ENCODE data around the gene POR. TPM values are rescaled to one million over a fixed set of nuclear protein-coding genes. Genes with fewer than 3 reads are reported as not detected.
"Not testable (repeated sequence)": the region's sequence is repeated elsewhere in the genome, so short reads cannot be mapped to it uniquely, and the experiment has no call there.

The POR gene
- total RNA-seq, 4 donors from 2014 or later: 37.8 to 71.4 (median 63.6) TPM

GRCh38 chr7:75888464-75889222 lies 26.3 kb upstream of the POR start:
- intact Hi-C loops (cut with DNase I): no loop called here
- WGBS: 85% methylated on average over 21 of the region's 23 CpGs
- Histone ChIP-seq H3K4me3 (no peak overlapping the region), H3K27ac (replicated peaks in 1 of 4) (no peak overlapping the region), H3K27me3 (no peaks in the 10 kb centered on the region), H3K36me3 (peaks cover 37 to 53% (median 50%) of the 10 kb centered on the region in 4 donors), H3K9me3 (no peaks in the 10 kb centered on the region), H3K4me1 (peaks cover 0 to 8% (median 4%) of the 10 kb centered on the region in 4 donors)
- DNase-seq (ENCODE audit: extremely low spot score): no peak
- TF ChIP-seq POLR2A (IDR thresholded peaks at IDR 0.05; ENCODE audit: low read depth): no peak
- no peak for TF ChIP-seq EP300 (IDR thresholded peaks at IDR 0.05)
- no peak for TF ChIP-seq CTCF (IDR thresholded peaks at IDR 0.05)
- TF ChIP-seq POLR2AphosphoS5 (IDR thresholded peaks at IDR 0.05): no peak

GRCh38 chr7:75889223-75889825 lies 25.6 kb upstream of the POR start:
- Histone ChIP-seq H3K9me3 (no peaks in the 10 kb centered on the region), H3K27ac (replicated peaks in 1 of 4) (no peak overlapping the region), H3K4me3 (no peak overlapping the region), H3K36me3 (peaks cover 30 to 46% (median 43%) of the 10 kb centered on the region in 4 donors), H3K4me1 (peaks cover 0 to 8% (median 4%) of the 10 kb centered on the region in 4 donors), H3K27me3 (no peaks in the 10 kb centered on the region)
- intact Hi-C loops (cut with DNase I): no loop called here
- no peak for DNase-seq (ENCODE audit: extremely low spot score)
- TF ChIP-seq POLR2A (IDR thresholded peaks at IDR 0.05; ENCODE audit: low read depth): no peak
- TF ChIP-seq CTCF (IDR thresholded peaks at IDR 0.05): no peak
- TF ChIP-seq EP300 (IDR thresholded peaks at IDR 0.05): no peak
- TF ChIP-seq POLR2AphosphoS5 (IDR thresholded peaks at IDR 0.05): no peak
- 89% methylated on average over 11 of the region's 11 CpGs for WGBS

GRCh38 chr7:75889826-75890225 lies 25.1 kb upstream of the POR start:
- Histone ChIP-seq H3K4me3 (no peak overlapping the region), H3K4me1 (peaks cover 0 to 8% (median 4%) of the 10 kb centered on the region in 4 donors), H3K27me3 (no peaks in the 10 kb centered on the region), H3K9me3 (no peaks in the 10 kb centered on the region), H3K27ac (replicated peaks in 1 of 4) (no peak overlapping the region), H3K36me3 (peaks cover 25 to 41% (median 38%) of the 10 kb centered on the region in 4 donors)
- no CpG with 5 or more reads among the region's 11 CpGs for WGBS
- DNase-seq (ENCODE audit: extremely low spot score): no peak
- TF ChIP-seq CTCF (IDR thresholded peaks at IDR 0.05) (no peak), EP300 (IDR thresholded peaks at IDR 0.05) (no peak)
- intact Hi-C loops (cut with DNase I): no loop called here

DNA sequence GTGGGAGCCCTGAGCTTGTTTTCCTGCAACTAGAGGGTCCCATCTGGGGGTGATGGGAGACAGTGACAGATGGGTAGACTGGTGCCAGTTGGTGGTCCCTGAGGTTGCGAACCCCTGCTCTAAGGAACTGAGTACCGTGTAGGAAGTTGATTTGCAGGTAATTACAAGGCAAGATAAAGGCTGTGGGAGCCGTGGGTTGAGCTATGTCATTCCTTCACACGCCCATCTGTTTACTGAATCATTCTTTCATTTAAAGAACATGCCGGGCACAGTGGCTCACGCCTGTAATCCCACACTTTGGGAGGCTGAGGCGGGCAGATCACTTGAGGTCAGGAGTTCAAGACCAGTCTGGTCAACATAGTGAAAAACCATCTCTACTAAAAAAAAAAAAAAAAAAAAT lies 23.7 kb upstream of the POR start:
- H3K27me3 ChIP-seq; intact Hi-C loops (cut with DNase I); H3K4me1 ChIP-seq; H3K4me3 ChIP-seq; H3K9me3 ChIP-seq; H3K27ac ChIP-seq (replicated peaks in 1 of 4); DNase-seq (ENCODE audit: extremely low spot score): not testable (repeated sequence)
- WGBS: 83% methylated on average over 7 of the region's 7 CpGs
- peaks cover 16 to 27% (median 24%) of the 10 kb centered on the region in 4 donors for H3K36me3 ChIP-seq

GRCh38 chr7:75891815-75892411 lies 23.0 kb upstream of the POR start:
- 88% methylated on average over 7 of the region's 7 CpGs for WGBS
- peaks cover 11 to 21% (median 18%) of the 10 kb centered on the region in 4 donors for H3K36me3 ChIP-seq
- no peaks in the 10 kb centered on the region for H3K27me3 ChIP-seq
- peaks cover 0 to 8% (median 4%) of the 10 kb centered on the region in 4 donors for H3K4me1 ChIP-seq
- no peak overlapping the region for H3K27ac ChIP-seq (replicated peaks in 1 of 4)
- TF ChIP-seq CTCF (IDR thresholded peaks at IDR 0.05): no peak
- no peak for TF ChIP-seq EP300 (IDR thresholded peaks at IDR 0.05)
- no peak for TF ChIP-seq POLR2AphosphoS5 (IDR thresholded peaks at IDR 0.05)
- TF ChIP-seq POLR2A (IDR thresholded peaks at IDR 0.05; ENCODE audit: low read depth): no peak
- H3K4me3 ChIP-seq: no peak overlapping the region
- intact Hi-C loops (cut with DNase I): no loop called here
- H3K9me3 ChIP-seq: no peaks in the 10 kb centered on the region
- DNase-seq (ENCODE audit: extremely low spot score): no peak

Measured in esophagus muscularis mucosa (tissue), 4 donors.